ENCODE measurements around the gene SLC7A4. TPM values are rescaled to one million over a fixed set of nuclear protein-coding genes. Genes with fewer than 3 reads are reported as not detected.

Gene SLC7A4
- total and polyA plus RNA-seq, 2 of the 8 experiments (the other 6 are each of a cell fraction or from before 2014, with no cell fraction given) = 0.92 TPM; not detected in 1

GRCh38 chr22:20992456-20993303 lies 39.7 kb downstream of the SLC7A4 start:
- POLR2A ChIA-PET (ENCODE audit: partially characterized antibody) = no interaction called here
- no peak overlapping the region for H4K91ac ChIP-seq (replicated peaks; ENCODE audit: insufficient read length, low read length)
- no peak overlapping the region for H3K4me3 ChIP-seq (ENCODE audit: extremely low read depth in 1 of 4, insufficient read depth in 2 of 4, low read depth in 3 of 4, low read length in 4 of 4)
- H2AK5ac ChIP-seq (ENCODE audit: low read depth, low read length) = no peak overlapping the region
- H3K79me1 ChIP-seq (ENCODE audit: low read depth, low read length) = no peaks in the 10 kb centered on the region
- H2BK5ac ChIP-seq (ENCODE audit: low read depth, low read length) = no peak overlapping the region
- no peaks in the 10 kb centered on the region; a peak in 1 of 7 replicates for H3K4me1 ChIP-seq (replicated peaks in 1 of 4; ENCODE audit: control insufficient read depth in 3 of 4, insufficient read depth in 4 of 4, low read length in 3 of 4)
- no peaks in the 10 kb centered on the region for H3K23me2 ChIP-seq (ENCODE audit: low read depth, low read length)
- H3K36me3 ChIP-seq (ENCODE audit: control insufficient read depth in 2 of 4, insufficient read depth in 4 of 4, low read length in 3 of 4) = peaks cover 0 to 10% (median 3%) of the 10 kb centered on the region in 4 experiments; a peak in 4 of 8 replicates
- H3K27ac ChIP-seq (ENCODE audit: low read depth, low read length) = no peak overlapping the region
- H4K20me1 ChIP-seq (replicated peaks in 1 of 2; ENCODE audit: control insufficient read depth in 1 of 2, insufficient read depth in 2 of 2, low read length in 2 of 2) = peaks cover 0 to 9% of the 10 kb centered on the region in 2 experiments
- H3K79me2 ChIP-seq (ENCODE audit: control insufficient read depth in 1 of 2, insufficient read depth in 2 of 2, low read length in 2 of 2) = no peaks in the 10 kb centered on the region
- no peak overlapping the region for H2AFZ ChIP-seq (ENCODE audit: low read length)
- no peak for FAIRE-seq
- H3K23ac ChIP-seq (ENCODE audit: insufficient read length) = no peak overlapping the region
- H4K5ac ChIP-seq (ENCODE audit: insufficient read length, low read depth, low read length) = no peak overlapping the region
- no peak overlapping the region for H3K18ac ChIP-seq (ENCODE audit: extremely low read depth, low read length)
- H4K8ac ChIP-seq (ENCODE audit: extremely low read depth, insufficient read depth, low read length) = no peak overlapping the region
- no peak overlapping the region for H3K56ac ChIP-seq (replicated peaks; ENCODE audit: insufficient read length, low read depth, low read length)
- H3K9me3 ChIP-seq (ENCODE audit: insufficient read depth in 2 of 2, low read depth in 1 of 2, low read length in 1 of 2) = no peaks in the 10 kb centered on the region
- no peak overlapping the region for H3K9ac ChIP-seq (replicated peaks in 1 of 4; ENCODE audit: extremely low read depth in 1 of 4, low read depth in 3 of 4, low read length in 3 of 4)
- H2BK12ac ChIP-seq (ENCODE audit: low read depth, low read length) = no peak overlapping the region
- no peak overlapping the region for H3K4me2 ChIP-seq (ENCODE audit: insufficient read depth in 1 of 2, low read depth in 2 of 2, low read length in 2 of 2)
- no peak overlapping the region for H3K4ac ChIP-seq (replicated peaks; ENCODE audit: insufficient read length, low read depth, low read length)
- H2BK15ac ChIP-seq (ENCODE audit: low read length) = no peak overlapping the region
- CTCF ChIA-PET (ENCODE audit: partially characterized antibody) = interaction anchor here (1.7 to 2.6 kb wide), 2 partner anchors 10 to 29 kb away, joined by 4 to 9 read pairs; no protein-coding TSS in a partner anchor
- WGBS, 2 experiments (ENCODE audit: extremely low coverage in 1 of 2, insufficient coverage in 1 of 2, insufficient read length in 1 of 2, insufficient replicate concordance in 2 of 2, low coverage in 1 of 2, low lambda C conversion rate in 2 of 2, missing lambda C conversion rate in 1 of 2) = 88% methylated on average over 21 of the region's 21 CpGs; no CpG with 5 or more reads in 1 of the 2 experiments
- H2BK20ac ChIP-seq (ENCODE audit: low read length) = no peak overlapping the region
- TF ChIP-seq POLR2AphosphoS5 (IDR thresholded peaks at IDR 0.05; ENCODE audit: low read depth, low read length) = no peak
- TF ChIP-seq RFX5 (IDR thresholded peaks at IDR 0.05; ENCODE audit: borderline replicate concordance, low read depth, low read length) = no peak
- TF ChIP-seq SRF (IDR thresholded peaks at IDR 0.05; ENCODE audit: low read depth, low read length) = no peak
- TF ChIP-seq EGR1 (IDR thresholded peaks at IDR 0.05; ENCODE audit: borderline replicate concordance, low read depth, low read length) = no peak
- no peak for TF ChIP-seq PHF8 (conservative IDR thresholded peaks at IDR 0.05; ENCODE audit: low read depth, low read length)
- H3K27me3 ChIP-seq (replicated peaks in 1 of 4; ENCODE audit: control insufficient read depth in 3 of 4, extremely low read depth in 1 of 4, insufficient read depth in 3 of 4, low read length in 3 of 4) = no peaks in the 10 kb centered on the region
- DNase-seq (ENCODE audit: low read depth in 1 of 2, low spot score in 2 of 2) = no peak
- no peak overlapping the region for H3K14ac ChIP-seq (ENCODE audit: insufficient read length)
- H2BK120ac ChIP-seq (replicated peaks; ENCODE audit: low read depth, low read length) = no peak overlapping the region

All from H1 (cell line).